Neural progenitor cell (in vitro differentiated cells): Measurements from ENCODE around the gene SBK2.

ENCODE experiments used
- EZH2 ChIP-seq: fragments of 200-600 bp; sonication (generic); IDR thresholded peaks from 2 replicates; pipeline ENCODE4 v1.6.1; 2017; ENCODE audit warnings: antibody characterized with exemption, mild to moderate bottlenecking, moderate library complexity
- EZH2phosphoT487 ChIP-seq: fragments of 200-600 bp; sonication (generic); IDR thresholded peaks from 2 replicates; pipeline ENCODE4 v1.6.1; 2017; ENCODE audit warnings: antibody characterized with exemption
- TF ChIP-seq, protein P1 (sequence below): fragments of 200-600 bp; sonication (generic); IDR thresholded peaks from 2 replicates; pipeline ENCODE4 v1.5.1; 2017; ENCODE audit warnings: antibody characterized with exemption, mild to moderate bottlenecking

DNA sequence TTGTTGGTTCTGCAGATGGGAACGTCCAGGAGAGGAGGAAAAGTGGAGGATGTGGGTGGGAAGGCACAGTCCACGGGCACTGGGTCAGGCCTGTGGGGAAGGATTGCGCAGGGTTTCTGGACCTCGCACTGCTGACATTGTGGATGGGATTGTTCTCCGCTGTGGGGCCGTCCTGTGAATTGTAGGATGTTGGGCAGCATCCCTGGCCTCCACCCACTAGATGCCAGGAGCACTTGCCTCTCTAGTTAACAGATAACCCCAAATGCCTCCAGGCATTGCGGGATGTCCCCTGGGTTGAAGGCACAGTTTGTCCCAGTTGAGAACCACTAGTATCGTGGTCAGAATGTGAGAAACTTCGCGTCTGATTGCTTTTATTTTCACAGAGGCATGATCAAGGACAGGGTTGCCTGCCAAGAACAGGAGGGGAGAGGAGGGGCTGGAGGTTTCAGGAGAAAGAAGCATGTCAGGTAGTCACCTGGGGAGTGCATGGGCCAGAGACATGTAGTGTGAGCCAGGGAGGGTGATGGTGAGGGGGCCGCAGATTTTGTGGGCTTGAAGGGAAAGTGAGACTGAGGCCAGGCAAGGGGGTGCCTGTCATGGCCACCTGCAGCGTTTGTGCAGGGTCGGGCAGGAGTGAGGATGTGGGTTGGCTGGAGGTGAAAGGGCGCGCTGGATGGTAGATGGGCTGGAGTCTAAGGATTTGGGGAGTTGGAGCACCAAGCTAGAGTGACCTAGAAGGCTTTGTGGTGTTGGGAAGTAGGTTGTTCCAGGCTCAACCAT, 57.3 kb downstream of the SBK2 start:
- TF ChIP-seq, protein P1, sequence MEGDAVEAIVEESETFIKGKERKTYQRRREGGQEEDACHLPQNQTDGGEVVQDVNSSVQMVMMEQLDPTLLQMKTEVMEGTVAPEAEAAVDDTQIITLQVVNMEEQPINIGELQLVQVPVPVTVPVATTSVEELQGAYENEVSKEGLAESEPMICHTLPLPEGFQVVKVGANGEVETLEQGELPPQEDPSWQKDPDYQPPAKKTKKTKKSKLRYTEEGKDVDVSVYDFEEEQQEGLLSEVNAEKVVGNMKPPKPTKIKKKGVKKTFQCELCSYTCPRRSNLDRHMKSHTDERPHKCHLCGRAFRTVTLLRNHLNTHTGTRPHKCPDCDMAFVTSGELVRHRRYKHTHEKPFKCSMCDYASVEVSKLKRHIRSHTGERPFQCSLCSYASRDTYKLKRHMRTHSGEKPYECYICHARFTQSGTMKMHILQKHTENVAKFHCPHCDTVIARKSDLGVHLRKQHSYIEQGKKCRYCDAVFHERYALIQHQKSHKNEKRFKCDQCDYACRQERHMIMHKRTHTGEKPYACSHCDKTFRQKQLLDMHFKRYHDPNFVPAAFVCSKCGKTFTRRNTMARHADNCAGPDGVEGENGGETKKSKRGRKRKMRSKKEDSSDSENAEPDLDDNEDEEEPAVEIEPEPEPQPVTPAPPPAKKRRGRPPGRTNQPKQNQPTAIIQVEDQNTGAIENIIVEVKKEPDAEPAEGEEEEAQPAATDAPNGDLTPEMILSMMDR = no peak
- TF ChIP-seq EZH2 (no peak), EZH2phosphoT487 (no peak)
